CD4-positive, alpha-beta T cell treated with Interleukin-12 subunit alpha and Interleukin-12 subunit beta, for 1 hour (primary cell): ENCODE data around the gene CD46.

Experiments
- DNase-seq: peaks from one replicate; pipeline ENCODE4 v3.0.0-alpha.2; 2020

The CD46 gene

DNA sequence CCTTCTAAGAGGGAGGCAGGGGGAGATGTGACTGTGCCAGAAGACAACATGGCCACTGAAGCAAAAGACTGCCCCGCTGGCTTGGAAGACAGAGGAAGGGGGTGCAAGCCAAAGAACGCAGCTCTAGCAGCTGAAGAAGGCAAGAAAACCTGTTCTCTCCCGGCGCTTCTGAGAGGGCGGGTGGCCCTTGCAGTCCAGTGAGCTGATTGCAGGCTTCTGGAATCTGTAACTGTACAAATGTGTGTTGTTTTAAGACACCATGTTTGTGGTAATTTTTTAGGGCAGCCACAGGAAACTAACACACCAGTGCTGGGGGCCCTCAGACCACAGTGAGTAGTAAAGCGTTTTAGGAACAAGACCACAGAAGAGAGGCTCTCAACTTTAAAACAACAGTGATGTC lies 47.0 kb downstream of the CD46 start:
- DNase-seq, result peak; percentile 26

DNA sequence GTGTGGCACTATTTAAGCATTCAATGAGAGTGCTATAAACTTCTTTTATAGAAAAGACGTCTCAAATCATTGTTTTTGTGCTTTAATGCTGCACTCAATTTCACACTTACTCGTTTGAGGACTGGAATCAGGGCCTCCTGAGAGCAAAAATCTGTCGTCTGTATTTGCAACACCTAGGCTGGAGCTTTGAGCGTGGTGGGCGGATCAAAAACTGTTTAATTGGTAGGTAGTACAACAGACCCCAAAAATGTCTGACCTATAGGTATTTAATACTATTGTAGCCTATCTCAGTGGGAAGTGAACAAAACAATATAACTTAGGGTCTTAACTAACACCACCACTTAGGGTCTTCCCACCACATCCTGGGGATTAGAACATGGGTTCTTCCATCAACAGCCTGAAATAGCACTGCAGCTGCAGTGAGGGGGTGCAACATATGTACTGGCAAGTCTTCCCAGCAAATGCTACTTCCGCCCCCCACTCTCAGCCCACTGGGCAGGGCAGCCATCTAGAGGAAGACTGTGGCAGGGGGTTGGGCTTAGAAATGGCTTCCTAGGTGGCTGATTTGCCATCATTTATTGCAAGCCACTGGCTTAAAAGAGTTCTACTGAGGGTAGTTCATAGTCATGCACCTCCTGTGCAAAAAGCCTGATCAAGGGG lies 48.3 kb downstream of the CD46 start:
- no peak for DNase-seq

DNA sequence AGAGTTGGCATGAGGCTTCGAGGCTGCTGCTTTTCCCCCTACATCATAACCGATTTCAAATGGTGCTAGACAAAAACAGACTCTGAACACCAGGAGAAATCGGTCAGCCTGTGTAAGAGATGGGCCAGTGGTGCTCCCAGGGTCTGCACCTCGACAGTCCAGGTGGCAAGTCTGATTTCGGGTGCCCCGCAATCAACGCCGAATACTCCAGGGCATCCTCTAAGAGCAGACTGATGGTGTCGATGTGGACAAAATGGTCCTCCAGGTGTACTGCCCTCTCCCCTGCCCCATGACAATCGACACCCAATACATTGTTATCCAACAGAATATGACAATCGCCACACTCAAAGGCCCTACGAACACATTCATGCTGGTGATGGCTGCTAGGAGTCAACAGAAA lies 50.0 kb downstream of the CD46 start:
- DNase-seq, result no peak

DNA sequence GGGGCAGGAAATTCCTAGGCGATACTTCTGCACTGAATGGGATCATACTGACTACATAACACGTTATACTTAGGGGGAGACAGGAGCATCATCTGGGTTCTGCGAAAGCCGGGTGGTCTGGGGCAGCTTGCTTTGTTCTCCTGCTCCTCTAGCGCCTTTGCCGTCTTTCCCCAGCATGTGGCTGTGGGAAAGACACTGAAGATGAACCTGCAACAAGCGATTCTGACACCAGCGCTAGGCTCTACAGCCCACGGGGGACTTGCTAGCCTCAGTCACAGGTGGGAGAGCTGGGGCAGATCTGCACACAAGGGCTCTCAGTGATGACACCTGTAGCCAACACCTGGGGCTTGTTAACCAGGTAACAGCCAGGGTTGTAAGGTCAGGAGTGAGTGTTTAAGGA lies 51.8 kb downstream of the CD46 start:
- no peak for DNase-seq

DNA sequence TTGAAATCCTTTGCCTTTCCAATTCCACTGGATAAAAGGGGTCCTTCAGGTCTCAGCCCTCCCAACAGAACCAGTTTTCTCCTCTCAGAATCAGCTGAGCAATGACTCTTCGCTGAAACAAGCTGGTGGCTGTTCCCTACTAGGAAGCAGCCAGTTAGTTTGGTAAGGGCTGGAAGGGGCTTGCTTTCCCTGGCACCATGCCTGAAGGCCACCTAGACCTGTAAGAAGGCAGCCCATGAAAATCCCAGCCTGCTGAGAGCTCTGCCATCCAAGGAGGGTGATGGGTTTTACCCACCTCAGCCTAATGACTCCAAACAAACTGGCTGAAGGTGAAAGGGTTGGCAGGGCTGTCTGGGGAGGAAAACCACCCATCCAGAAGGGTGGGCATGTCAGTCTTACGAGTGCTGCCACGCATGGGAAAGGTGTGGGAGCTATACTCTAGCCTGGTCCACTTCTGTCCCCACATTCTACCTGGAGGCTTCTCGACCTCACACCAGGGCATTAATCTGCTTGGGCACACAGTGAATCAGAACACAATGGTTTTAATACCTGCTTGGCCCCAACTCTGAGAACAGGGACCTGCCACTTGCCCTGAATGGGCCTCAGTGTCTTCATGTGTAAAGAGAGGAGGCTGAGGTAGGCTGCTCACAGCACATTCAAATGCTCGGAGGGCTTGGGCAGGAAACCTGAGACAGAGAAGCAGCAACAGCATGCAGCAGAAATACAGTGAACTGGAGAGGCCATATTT lies 53.0 kb downstream of the CD46 start:
- DNase-seq, result no peak

DNA sequence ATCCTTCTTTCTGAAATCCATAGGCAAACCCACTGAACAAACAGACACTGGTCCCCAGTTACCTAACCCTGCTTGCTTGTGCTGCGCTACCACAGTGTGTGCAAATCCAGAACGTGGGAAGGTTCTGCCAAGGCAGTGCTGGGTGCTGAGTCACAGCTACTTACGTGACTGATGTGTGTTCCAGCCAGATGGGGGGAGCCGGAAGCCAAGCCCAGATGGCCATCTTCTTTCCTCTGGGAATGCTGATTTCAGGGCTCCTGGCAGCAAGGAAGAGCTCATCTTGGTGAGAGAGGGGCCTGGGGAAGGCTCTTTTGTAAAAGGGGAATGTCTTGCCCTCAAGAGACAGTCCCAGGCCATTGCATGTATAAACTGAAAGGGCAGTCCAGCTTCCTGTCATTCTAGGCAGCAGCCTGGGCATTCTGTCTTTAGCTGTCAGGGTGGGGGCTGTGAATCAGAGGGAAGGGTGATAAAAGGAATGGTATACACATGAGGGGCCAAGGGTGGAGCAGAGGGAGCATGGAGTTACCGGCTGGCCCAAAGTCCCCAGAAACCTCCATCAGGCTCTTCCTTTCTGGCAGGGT lies 54.1 kb downstream of the CD46 start:
- no peak for DNase-seq

DNA sequence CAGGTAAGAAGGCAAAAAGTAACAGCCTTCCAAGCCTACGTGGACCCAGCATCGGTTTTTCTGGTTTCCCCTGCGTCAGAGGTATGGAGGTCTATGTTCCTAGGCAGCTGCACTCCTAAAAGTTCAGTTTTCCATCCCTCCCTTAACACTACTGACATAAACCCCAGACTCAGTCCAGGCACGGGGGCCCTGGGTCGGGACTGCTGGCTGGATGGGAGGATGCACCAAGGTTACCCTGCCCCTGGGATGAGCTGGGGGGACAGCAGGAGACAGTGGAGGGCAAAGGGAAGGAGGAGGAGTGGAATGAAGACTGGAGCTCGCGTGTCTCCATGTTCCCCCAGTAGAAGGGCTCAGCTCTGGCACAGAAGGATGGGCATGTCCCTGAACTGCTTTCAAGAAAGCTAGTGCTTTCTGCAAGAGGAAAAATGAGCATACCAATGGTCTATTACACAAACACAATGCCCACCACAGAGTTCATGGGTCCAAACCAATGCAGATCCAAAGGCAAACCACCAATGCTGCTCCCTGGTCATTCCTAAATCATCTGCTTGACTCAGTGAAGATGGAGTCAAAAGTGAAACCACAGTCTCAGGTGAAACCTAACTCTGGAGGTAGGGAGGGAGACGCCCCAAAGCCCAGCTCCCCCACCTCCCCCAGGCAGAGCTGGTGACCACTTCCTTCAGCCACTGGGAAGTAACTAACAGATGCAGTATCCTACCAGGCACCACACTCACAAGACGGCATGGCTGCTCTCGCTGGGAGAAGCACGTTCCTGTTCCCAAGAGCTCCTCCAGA lies 54.9 kb downstream of the CD46 start:
- no peak for DNase-seq

DNA sequence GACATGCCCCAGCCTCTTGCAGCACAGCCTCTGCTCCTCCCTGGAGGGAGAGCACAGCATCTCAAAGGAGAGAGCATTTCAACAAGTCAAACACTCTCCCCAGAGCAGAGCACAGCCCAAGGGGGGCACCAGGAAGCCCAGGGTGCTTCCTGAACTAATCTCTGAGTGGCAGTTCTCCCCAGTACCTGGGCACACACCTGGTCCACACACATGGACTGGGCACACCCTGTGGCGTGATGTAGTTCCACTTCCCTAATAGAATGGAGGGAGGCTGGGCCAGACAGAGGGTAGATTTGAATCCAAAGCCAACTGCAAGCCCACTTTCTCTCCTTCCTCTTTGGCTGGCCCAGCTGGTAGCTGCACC lies 55.5 kb downstream of the CD46 start:
- DNase-seq, result no peak

DNA sequence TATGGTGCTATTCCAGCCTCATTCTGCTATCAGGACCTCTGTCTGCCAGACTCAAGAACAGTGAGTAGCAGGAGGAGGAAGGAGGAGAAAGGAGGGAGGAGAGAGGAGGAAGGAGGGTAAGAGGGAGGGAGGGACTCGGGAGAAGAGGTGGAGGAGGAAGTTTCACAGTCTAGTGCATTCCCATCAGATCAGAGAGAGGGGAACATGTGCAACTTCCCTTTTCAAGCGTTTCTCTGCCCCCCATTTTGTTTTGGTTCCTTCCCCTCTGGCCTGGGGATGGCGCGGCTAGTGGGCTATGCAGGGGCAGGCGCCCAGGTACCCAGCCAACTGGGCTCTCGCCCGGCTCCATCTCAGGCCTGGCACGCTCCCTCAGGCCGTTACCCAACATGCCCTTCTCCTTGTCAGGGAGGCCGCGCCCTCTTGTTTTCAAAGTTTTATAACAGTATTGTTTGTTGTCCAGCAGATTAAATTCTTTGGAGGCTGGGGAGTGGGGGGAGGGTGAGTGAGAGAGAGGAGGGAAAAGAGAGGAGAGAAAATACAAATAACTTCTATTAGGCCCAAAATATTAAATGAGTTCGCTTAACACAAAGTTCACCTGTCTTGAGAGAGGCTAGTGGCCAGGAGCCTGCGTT lies 56.0 kb downstream of the CD46 start:
- DNase-seq, result no peak

DNA sequence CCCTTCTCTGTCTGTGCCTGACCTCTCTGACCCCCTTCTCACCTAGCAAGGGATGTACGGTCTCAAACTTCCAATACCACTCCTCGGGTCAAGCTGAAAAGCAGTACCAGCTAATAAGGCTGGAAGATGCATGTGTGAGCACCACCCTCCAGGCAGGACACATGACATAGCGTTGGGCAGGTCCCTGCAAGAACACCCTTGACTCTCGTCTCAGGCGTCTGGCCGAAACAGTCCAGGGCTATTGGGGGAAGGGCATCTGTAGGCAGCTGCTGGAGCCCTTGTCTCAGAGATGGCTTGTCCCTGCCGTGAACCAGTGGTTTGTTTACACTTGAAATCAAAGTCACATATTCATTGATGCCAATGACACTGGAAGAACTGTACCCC lies 56.5 kb downstream of the CD46 start:
- no peak for DNase-seq

DNA sequence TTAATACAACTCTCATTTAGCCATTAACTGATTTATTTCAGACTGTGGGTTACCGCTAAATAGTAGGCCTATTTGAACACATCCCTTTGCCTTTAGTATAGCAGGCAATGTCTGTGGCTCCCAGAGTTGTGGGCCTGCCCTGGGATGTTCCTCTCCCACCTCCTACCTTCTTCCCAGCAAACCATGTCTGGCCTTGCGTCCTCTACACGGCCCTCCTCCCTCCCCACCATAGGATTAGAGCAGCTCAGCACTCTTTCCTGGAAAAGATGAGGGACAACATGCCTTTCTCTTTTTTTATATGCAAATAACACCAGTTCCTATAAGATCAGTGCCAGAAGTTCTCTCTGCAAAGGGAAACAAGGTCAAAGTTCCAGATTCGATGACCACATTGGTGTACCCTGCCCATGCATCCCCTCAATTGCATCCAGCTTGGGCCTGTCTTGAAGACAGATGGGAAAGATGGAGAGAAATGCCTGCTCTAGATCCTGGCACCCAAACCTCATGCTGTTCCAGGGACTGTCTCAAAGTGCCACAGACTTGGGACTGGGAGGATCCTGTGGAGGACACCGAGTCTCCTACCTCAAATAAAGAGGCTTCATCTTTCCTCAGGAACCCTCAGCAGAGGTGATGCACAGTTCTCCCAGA lies 57.2 kb downstream of the CD46 start:
- no peak for DNase-seq

DNA sequence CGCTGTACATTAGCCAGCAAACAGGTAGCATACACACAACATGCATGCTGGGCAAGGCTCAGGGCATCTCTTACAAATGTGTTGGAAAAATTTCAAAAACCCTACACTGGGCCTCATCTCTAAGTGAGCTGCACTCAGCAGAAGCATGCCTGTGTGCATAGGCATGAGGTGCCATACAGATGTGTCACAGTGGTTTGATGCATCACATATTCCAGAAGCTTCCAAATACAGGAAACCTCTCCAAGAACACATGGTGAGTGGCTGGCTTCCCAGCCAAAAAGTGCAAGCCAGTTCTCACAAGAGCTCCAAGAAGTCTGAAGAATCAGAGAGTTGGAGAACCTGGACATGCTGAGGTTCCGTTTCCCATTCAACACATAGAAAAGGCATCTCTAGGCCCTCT lies 58.3 kb downstream of the CD46 start:
- no peak for DNase-seq

DNA sequence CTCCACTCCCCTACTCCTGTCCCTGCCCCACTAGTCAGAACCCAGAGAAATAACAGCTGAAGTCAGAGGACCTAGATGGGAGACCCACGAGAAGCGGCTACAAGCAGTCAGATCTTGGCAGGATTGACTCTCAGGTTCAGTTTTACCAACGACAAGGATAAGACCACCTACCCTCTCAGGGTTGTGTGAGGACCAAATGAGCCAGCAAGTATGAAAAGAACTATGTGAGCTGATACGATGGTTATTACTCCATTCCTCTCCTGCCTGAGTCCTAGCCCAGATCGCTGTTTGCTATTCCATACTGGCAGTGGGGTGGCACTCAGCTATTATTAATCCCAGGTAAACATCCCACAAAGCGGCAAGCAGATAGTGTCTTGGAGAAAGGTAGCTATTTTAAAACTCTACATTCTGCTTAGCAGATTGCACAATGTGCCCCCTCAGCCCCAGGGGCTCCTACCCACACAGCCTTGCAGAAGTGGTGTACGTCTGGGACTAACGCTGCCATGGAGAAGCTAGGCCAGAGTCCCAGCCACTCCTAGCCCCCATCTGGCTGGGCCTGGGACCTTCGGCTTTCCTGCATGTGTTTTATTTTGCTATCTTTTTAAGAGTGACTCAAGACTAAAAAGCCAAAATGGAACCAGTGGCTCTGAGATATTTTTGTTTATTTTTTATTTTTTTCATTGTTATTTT lies 58.9 kb downstream of the CD46 start:
- DNase-seq, result no peak

DNA sequence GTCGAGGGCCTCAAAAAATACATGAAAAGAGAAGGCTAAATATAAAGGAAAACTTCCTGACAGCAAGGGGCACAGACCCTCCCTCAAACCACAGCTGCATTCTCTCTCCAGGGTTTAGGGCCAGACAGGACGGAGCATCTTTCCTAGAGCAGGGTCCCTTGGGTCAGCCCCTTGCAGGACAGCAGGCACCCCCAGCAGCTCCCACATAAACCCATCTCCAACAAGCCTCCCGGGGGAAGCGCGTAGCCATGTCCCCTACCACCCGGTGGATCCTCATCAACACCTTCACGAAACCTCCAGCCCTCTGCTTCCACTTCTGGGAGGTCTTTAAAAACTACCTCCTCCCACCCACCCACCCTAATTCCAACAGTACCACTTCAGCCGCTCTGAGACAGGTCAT lies 59.5 kb downstream of the CD46 start:
- no peak for DNase-seq

DNA sequence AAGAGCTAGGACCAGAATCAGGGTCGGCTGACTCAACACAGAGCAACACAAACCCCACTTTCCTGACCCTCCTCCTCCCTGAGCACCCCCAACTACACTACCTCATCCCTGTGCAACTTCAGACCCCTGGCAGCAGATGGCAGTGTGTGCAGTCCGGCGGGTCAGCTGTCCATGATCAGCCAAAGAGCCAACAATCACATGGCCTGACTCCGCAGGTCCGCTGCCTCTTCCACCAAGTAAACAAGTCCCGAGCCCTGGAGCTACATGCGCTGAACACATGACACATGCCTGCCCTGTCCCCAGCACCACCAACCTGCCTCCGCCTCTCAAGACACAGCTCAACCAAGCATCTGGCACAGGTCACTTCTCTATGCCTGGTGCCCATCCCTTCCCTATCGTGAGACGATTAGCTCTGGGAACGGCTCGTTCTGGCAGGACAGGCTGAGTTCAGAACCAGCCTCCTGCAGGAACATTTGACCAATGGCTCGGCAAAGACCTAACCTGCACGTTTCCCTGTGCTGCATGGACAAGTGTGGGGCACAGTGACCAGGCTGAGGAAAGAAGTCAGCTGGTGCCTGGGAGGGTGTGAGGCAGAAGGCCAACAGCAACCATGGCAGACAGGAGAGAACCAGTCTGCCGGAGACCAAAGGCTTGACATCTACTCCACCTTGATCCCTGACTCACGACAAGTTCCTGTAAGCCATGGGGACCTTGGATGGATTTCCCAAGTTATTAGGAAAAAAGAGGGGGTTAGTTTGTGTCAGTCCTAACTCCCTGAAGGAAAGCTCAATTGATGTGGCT lies 60.3 kb downstream of the CD46 start:
- DNase-seq, result no peak

DNA sequence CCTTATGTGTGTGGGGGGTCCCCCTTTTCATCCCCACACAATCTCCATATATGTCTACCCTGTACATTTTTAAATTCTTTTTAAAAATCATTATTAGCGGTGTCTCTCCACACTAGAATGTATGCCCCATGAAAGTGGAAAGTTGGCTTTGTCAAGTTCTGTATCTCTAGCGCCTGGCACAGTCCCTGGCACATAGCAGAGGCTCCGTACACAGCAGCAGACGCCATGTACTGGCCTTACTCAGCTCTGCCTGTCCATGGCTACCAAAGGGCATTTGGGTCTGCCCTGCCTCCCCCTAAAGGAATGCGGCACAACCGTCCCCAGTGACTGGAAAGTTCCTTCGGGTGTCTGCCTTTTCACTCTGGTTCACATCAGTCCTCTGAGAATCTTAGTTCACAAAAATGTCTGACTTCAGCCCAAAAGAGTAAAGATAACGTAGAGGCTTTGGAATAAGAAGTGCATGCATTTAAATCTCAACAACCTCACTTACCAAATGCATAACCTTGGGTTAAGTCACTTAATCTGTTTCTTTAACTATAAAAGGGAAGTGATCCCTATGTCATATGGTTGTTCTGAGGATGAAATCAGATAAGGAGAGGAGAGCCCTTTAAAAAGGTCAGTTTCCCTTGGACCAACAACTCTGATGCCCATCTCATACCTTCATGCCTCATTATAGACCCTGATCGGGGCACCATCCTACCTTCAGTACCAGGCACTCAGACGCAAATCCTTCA lies 61.1 kb downstream of the CD46 start:
- no peak for DNase-seq

DNA sequence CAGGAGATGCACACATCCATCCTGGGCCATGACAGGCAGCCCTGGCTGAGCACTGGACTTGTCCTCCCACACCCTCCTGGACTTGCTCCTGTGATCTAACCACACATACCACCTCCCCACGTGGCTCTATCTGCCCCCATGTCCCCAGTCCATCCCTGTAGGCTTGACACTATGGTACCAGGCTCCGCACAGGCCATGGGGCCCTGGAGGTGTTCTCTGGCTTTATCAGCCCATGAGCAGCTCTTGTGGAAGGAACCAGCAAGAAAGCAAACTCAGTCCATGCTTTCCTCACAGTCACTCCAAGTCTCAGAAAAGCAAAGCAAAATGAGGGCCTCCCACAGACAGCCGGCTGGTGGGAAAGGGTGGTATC lies 61.6 kb downstream of the CD46 start:
- no peak for DNase-seq

DNA sequence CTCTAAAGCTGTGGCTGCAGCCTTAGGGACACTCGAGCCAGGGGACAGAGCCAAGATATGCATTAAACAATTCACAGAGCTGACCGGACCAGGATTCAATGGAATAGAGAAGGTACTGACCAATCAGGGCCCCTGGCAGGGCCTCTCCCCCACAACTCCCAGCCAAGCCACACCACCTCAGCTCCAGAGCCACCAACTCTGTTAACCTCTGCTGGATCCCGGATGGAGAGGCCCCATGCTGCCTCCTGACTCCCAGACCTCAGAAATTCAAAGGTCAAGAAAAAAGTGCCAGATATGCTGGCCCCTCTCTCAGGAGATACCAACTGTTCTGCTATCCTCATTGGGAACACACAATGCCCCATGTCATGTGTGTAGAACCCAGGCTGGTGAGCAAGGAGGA lies 62.1 kb downstream of the CD46 start:
- no peak for DNase-seq

DNA sequence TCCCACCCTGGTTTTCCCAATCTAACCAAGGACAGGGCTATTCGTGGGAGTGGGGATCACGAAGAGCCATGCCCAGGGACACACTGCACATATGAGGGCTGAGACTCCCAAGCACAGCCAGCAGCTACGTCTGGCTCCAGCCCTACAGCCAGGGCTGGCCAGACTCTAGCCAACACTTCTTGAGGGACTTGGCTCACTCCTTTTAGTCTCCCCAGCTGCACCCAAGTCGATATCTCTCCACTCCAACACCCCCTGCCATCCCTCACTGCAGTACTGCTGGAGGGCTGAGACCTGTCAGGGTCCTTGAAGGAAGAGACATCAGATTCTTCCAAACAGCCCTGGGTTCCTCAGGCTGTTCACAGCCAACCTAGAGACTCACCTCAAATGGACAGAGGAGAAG lies 62.6 kb downstream of the CD46 start:
- DNase-seq, result no peak

DNA sequence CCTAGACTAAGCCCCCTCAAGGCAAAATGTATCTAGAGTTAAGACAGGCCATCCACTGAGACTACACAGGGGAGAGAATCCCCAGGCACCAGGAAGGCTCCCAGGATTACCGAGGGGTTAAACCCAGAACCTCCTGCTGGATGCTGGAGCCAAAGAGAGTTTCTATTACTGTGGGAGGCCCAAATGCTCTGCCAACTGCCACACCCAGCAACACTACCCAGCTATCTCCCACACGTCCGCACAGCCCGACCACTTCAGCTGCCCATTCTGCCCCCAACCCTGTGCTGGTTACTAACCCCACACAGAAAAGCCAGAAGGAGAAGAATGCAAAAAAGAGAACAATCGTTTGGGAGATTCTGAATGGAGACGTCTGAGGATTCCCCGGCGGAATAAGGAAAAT lies 63.6 kb downstream of the CD46 start:
- no peak for DNase-seq

DNA sequence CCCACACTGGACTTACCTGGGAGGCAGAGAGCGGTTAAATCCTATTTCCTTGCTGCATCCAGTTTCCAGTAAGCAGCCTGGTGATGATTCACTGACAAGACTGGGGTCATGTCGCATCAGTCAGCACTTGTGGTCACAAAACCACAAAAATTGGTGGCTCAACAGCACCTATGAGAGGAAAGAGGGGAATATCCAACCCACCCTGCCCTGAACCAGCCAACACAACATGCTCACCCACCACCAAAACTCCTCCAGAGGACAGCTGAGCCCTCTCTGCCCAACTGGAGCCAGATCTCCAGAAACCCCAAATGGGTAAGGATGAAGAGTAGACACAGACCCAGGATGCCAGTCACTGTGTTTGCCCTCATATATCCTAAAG lies 64.0 kb downstream of the CD46 start:
- DNase-seq, result no peak
